H1 (cell line): ENCODE results near the gene MCEE. TPM values are rescaled to one million over a fixed set of nuclear protein-coding genes. Genes with fewer than 3 reads are reported as not detected.
A peak's percentile ranks its signal among the peaks of the same experiment; 100 is the strongest.

ENCODE experiments used
- CTCF ChIA-PET: fragments of 300-600 bp; sonication (Branson Sonifier 250); formaldehyde crosslinking; loops from one replicate; lab custom pipeline; 2021; ENCODE audit not compliant: partially characterized antibody; lab: Charles Lee
- POLR2A ChIA-PET: fragments of 300-600 bp; sonication (Branson Sonifier 250); formaldehyde crosslinking; loops from one replicate; lab custom pipeline; 2021; ENCODE audit warnings: inconsistent platforms; ENCODE audit not compliant: partially characterized antibody; lab: Charles Lee
- DNase-seq, 2 experiments: peaks; one replicate each; pipeline versions ENCODE4 v3.0.0 to v3.0.0-alpha.2; 2010 to 2022; ENCODE audit warnings: low spot score in 2 of 2, low read depth in 1 of 2, mixed read lengths in 1 of 2
- FAIRE-seq: peaks from 2 replicates; lab custom pipeline; 2011; peaks lifted over from hg19 to GRCh38; lab: Jason Lieb, UNC
- H2AFZ ChIP-seq: 2 replicates; pipeline ENCODE4 v1.8.1; 2012; ENCODE audit warnings: low read length, inconsistent platforms
- H2AK5ac ChIP-seq: 2 replicates; pipeline ENCODE4 v1.6.1; 2013; ENCODE audit warnings: low read depth, low read length
- H2BK120ac ChIP-seq: replicated peaks from 2 replicates; pipeline ENCODE3; 2013; ENCODE audit warnings: low read depth, low read length, inconsistent platforms
- H2BK12ac ChIP-seq: 2 replicates; pipeline ENCODE4 v1.6.1; 2013; ENCODE audit warnings: low read depth, low read length
- H2BK15ac ChIP-seq: 2 replicates; pipeline ENCODE4 v1.6.1; 2013; ENCODE audit warnings: low read length
- H2BK20ac ChIP-seq: 2 replicates; pipeline ENCODE4 v1.6.1; 2013; ENCODE audit warnings: low read length
- H2BK5ac ChIP-seq: 2 replicates; pipeline ENCODE4 v1.6.1; 2013; ENCODE audit warnings: low read depth, low read length
- H3K14ac ChIP-seq: 2 replicates; pipeline ENCODE4 v1.6.1; 2013; ENCODE audit warnings: inconsistent platforms; ENCODE audit not compliant: insufficient read length
- H3K18ac ChIP-seq: 2 replicates; pipeline ENCODE4 v1.6.1; 2013; ENCODE audit warnings: low read length; ENCODE audit errors: extremely low read depth
- H3K23ac ChIP-seq: 2 replicates; pipeline ENCODE4 v1.6.1; 2013; ENCODE audit warnings: inconsistent platforms; ENCODE audit not compliant: insufficient read length
- H3K23me2 ChIP-seq: 2 replicates; pipeline ENCODE4 v1.6.1; 2013; ENCODE audit warnings: low read depth, low read length
- H3K27ac ChIP-seq: 2 replicates; pipeline ENCODE4 v1.6.1; 2011; ENCODE audit warnings: low read depth, low read length, inconsistent platforms
- H3K27me3 ChIP-seq, 4 experiments: replicated peaks in 1 of 4; 1 replicate in 1 of 4; 2 replicates in 3 of 4; pipeline versions ENCODE4 v1.6.1 to v1.8.1; 2011 to 2013; ENCODE audit warnings: low read length in 3 of 4, mild to moderate bottlenecking in 3 of 4, inconsistent platforms in 2 of 4, mixed read lengths in 2 of 4, moderate library complexity in 1 of 4; ENCODE audit not compliant: control insufficient read depth in 3 of 4, insufficient read depth in 3 of 4; ENCODE audit errors: extremely low read depth in 1 of 4
- H3K36me3 ChIP-seq, 4 experiments: 2 replicates each; pipeline versions ENCODE4 v1.6.1 to v1.8.1; 2011 to 2013; ENCODE audit warnings: mild to moderate bottlenecking in 4 of 4, low read length in 3 of 4, moderate library complexity in 2 of 4, control low read depth in 1 of 4, inconsistent platforms in 1 of 4; ENCODE audit not compliant: insufficient read depth in 4 of 4, control insufficient read depth in 2 of 4
- H3K4ac ChIP-seq: replicated peaks from 2 replicates; pipeline ENCODE3; 2013; ENCODE audit warnings: low read length, low read depth, mixed read lengths, inconsistent platforms; ENCODE audit not compliant: insufficient read length
- H3K4me1 ChIP-seq, 4 experiments: replicated peaks in 1 of 4; 1 replicate in 1 of 4; 2 replicates in 3 of 4; pipeline versions ENCODE4 v1.6.1 to v1.8.1; 2011 to 2013; ENCODE audit warnings: low read length in 3 of 4, inconsistent platforms in 2 of 4, mixed read lengths in 1 of 4; ENCODE audit not compliant: insufficient read depth in 4 of 4, control insufficient read depth in 3 of 4
- H3K4me2 ChIP-seq, 2 experiments: 2 replicates each; pipeline versions ENCODE4 v1.6.1 to v1.8.1; 2011 to 2013; ENCODE audit warnings: low read depth in 2 of 2, low read length in 2 of 2, control low read depth in 1 of 2, inconsistent platforms in 1 of 2, mild to moderate bottlenecking in 1 of 2; ENCODE audit not compliant: insufficient read depth in 1 of 2
- H3K4me3 ChIP-seq, 4 experiments: fragments of 200-600, 300-600 bp in 1 of 4; sonication (generic), shearing (Covaris generic), sonication (Bioruptor Twin) in 1 of 4; 2 replicates each; pipeline versions ENCODE4 v1.5.1 to v1.8.1; 2011 to 2016; ENCODE audit warnings: low read length in 4 of 4, low read depth in 3 of 4, control low read depth in 2 of 4, inconsistent platforms in 2 of 4, mild to moderate bottlenecking in 2 of 4, mixed read lengths in 1 of 4, moderate library complexity in 1 of 4; ENCODE audit not compliant: insufficient read depth in 2 of 4; ENCODE audit errors: extremely low read depth in 1 of 4
- H3K56ac ChIP-seq: replicated peaks from 2 replicates; pipeline ENCODE3; 2013; ENCODE audit warnings: low read depth, mild to moderate bottlenecking, mixed read lengths, low read length, inconsistent platforms; ENCODE audit not compliant: insufficient read length
- H3K79me1 ChIP-seq: 2 replicates; pipeline ENCODE4 v1.6.1; 2013; ENCODE audit warnings: low read depth, low read length, control low read depth
- H3K79me2 ChIP-seq, 2 experiments: 2 replicates each; pipeline versions ENCODE4 v1.6.1 to v1.8.1; 2012 to 2013; ENCODE audit warnings: low read length in 2 of 2, mild to moderate bottlenecking in 2 of 2, inconsistent platforms in 1 of 2; ENCODE audit not compliant: insufficient read depth in 2 of 2, control insufficient read depth in 1 of 2
- H3K9ac ChIP-seq, 4 experiments: replicated peaks in 1 of 4; 1 replicate in 1 of 4; 2 replicates in 3 of 4; pipeline versions ENCODE4 v1.6.1 to v1.8.1; 2011 to 2013; ENCODE audit warnings: low read depth in 3 of 4, low read length in 3 of 4, control low read depth in 2 of 4, mild to moderate bottlenecking in 2 of 4, moderate library complexity in 2 of 4, inconsistent platforms in 1 of 4; ENCODE audit errors: extremely low read depth in 1 of 4
- H3K9me3 ChIP-seq, 2 experiments: 2 replicates each; pipeline versions ENCODE4 v1.6.1 to v1.8.1; 2012 to 2013; ENCODE audit warnings: mild to moderate bottlenecking in 2 of 2, moderate library complexity in 2 of 2, control low read depth in 1 of 2, inconsistent platforms in 1 of 2, low read depth in 1 of 2, low read length in 1 of 2, mixed read lengths in 1 of 2; ENCODE audit not compliant: insufficient read depth in 2 of 2
- H4K20me1 ChIP-seq, 2 experiments: replicated peaks in 1 of 2; 2 replicates each; pipeline versions ENCODE3 to v1.8.1; 2011 to 2013; ENCODE audit warnings: inconsistent platforms in 2 of 2, low read length in 2 of 2, mild to moderate bottlenecking in 1 of 2; ENCODE audit not compliant: insufficient read depth in 2 of 2, control insufficient read depth in 1 of 2
- H4K5ac ChIP-seq: 2 replicates; pipeline ENCODE4 v1.6.1; 2013; ENCODE audit warnings: low read length, low read depth, mixed read lengths, inconsistent platforms; ENCODE audit not compliant: insufficient read length
- H4K8ac ChIP-seq: 2 replicates; pipeline ENCODE4 v1.8.0; 2013; ENCODE audit warnings: mild to moderate bottlenecking, moderate library complexity, low read length, inconsistent platforms; ENCODE audit not compliant: insufficient read depth; ENCODE audit errors: extremely low read depth
- H4K91ac ChIP-seq: replicated peaks from 2 replicates; pipeline ENCODE3; 2013; ENCODE audit warnings: low read length, mixed read lengths, inconsistent platforms; ENCODE audit not compliant: insufficient read length
- CEBPB ChIP-seq: IDR thresholded peaks from 2 replicates; pipeline ENCODE4 v1.6.1; 2012; ENCODE audit warnings: low read depth, low read length
- CHD1 ChIP-seq: IDR thresholded peaks from 2 replicates; pipeline ENCODE4 v1.6.1; 2012; ENCODE audit warnings: low read depth, low read length, improper control_type of control experiment
- SIN3A ChIP-seq, 2 experiments: IDR thresholded peaks in 1 of 2; conservative IDR thresholded peaks in 1 of 2; 2 replicates each; pipeline ENCODE4 v1.6.1; 2011 to 2012; ENCODE audit warnings: low read length in 2 of 2, improper control_type of control experiment in 1 of 2, low read depth in 1 of 2, mild to moderate bottlenecking in 1 of 2
- WGBS, 2 experiments: shearing (Covaris generic) in 1 of 2; methylation state at CpG; one replicate each; pipeline versions ENCODE4 v1.1.6 to v1.1.7; 2013 to 2015; ENCODE audit warnings: low lambda C conversion rate in 2 of 2, mixed read lengths in 2 of 2, inconsistent platforms in 1 of 2, low coverage in 1 of 2, missing lambda C conversion rate in 1 of 2; ENCODE audit not compliant: insufficient replicate concordance in 2 of 2, insufficient coverage in 1 of 2, insufficient read length in 1 of 2; ENCODE audit errors: extremely low coverage in 1 of 2, missing lambda C conversion rate in 1 of 2; 5-methylcytosine and 5-hydroxymethylcytosine counted together
- long read RNA-seq, 2 experiments: library from RNA in 1 of 2; library from capped mRNA in 1 of 2; stranded (forward); transcript quantifications; one replicate each; pipeline ENCODE4 v2.0.0, GENCODE V29; 2021; ENCODE audit warnings: inconsistent platforms in 1 of 2
- polyA minus RNA-seq, 3 experiments: library from RNA; depleted of rRNA, polyadenylated mRNA; stranded (reverse); fragments of >200 nt; gene quantifications; 1 replicate in 2 of 3; 2 replicates in 1 of 3; pipeline ENCODE4 v1.2.3, GENCODE V29; 2011
- polyA plus RNA-seq, 7 experiments: library from polyadenylated mRNA; depleted of rRNA in 3 of 7; stranded (reverse) in 5 of 7; unstranded in 2 of 7; fragments of >200 nt in 5 of 7; fragments of 200-250 nt in 2 of 7; gene quantifications; 1 replicate in 5 of 7; 2 replicates in 1 of 7; 4 replicates in 1 of 7; pipeline versions ENCODE4 v1.2.1 to v1.2.3, GENCODE V29; 2011 to 2013; ENCODE audit warnings: missing spikeins in 2 of 7, mixed read lengths in 2 of 7
- total RNA-seq: library from RNA; stranded (reverse); fragmentation: NEBNext Ultra II Directional; extraction: Animal tissue kit (Norgen Biotek cat#: 25700); gene quantifications from 2 replicates; pipeline ENCODE4 v1.2.1, GENCODE V29; 2021
- TF ChIP-seq, protein P1 (sequence below): IDR thresholded peaks from 2 replicates; pipeline ENCODE4 v1.6.1; 2012; ENCODE audit warnings: inconsistent platforms

The MCEE gene
- total RNA-seq (14.1 and 15.5 TPM in 2 replicates), polyA plus RNA-seq (2011; rRNA removed) (6.5 and 7.3 TPM in 2 replicates), polyA minus RNA-seq (2011; rRNA and poly(A)+ RNA removed) (3.6 and 5.9 TPM in 2 replicates)
- 10.7 TPM for polyA plus RNA-seq (2011; cell fraction: cytosol; rRNA removed)
- polyA plus RNA-seq (2011; cell fraction: nucleus; rRNA removed) = 10.2 TPM
- 11.5 to 20.4 TPM (median 12.3 TPM) in 4 replicates for polyA plus RNA-seq (2012, experiment 1 of 2)
- 7.1 TPM for polyA plus RNA-seq (2012, experiment 2 of 2)
- polyA plus RNA-seq (2013, experiment 1 of 2) = 15.2 TPM
- polyA plus RNA-seq (2013, experiment 2 of 2) = 14.7 TPM
- polyA minus RNA-seq (2011; cell fraction: cytosol; rRNA and poly(A)+ RNA removed) = 5.8 TPM
- 10.0 TPM for polyA minus RNA-seq (2011; cell fraction: nucleus; rRNA and poly(A)+ RNA removed)
- long read RNA-seq, experiment 1, partial matches to known transcripts = 0 of 4 reads
- long read RNA-seq, experiment 1, other reads (novel, unspliced or antisense) = 3 of 4 reads
- long read RNA-seq, experiment 2, transcript MCEE-201 (3 exons, 835 nt) = major isoform, 14 of 22 reads
- long read RNA-seq, experiment 2, partial matches to known transcripts = 0 of 22 reads
- long read RNA-seq, experiment 2, other reads (novel, unspliced or antisense) = 8 of 22 reads

DNA sequence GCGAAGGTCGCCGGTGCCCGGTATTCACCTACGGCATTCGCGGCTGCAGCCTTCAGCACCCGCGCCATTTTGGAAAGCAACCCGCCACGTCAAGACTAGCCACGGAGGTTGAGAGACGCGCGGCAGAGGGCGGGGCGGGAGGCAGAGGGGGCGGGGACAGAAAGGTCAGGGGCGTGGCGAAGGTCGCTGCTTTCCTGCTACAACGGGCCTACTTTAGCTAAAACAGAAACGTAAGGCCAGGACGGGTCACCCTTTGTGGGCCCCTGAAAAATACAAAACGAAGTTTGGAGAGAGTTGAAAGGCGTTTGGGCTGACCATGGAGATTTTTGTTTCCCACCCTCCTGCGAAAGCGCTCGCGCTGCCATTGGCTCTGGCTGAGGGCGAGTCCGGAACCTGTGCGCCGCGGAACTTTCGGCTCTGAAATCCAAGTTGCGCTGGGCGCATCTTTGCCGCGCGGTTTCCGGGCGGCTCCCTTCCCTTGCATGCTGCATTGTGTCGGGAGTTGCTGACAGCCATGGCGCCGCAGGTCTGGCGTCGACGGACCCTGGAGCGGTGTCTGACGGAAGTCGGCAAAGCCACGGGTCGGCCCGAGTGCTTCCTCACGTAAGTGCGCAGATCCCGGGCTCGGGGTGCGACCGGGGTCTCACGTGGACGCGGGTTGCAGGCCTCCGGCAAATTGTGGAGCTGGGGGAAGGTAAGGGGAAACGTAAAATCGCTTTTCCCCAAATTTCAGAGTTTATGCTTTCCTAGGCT, at the start of gene MCEE, which contains the start of gene MPHOSPH10:
Gene MCEE, minus strand, starts transcription at position 78 of the 753 bp plus-strand sequence. Its CDS starts 10 bp downstream, at position 68.
Gene MPHOSPH10, plus strand, starts transcription at position 483 of the 753 bp plus-strand sequence. Its CDS starts 32 bp downstream, at position 515.
- peak within 1 kb of the TSS; percentile 96 for H3K18ac ChIP-seq
- peaks cover 0 to 51% of the 10 kb centered on the region in 2 experiments for H3K79me2 ChIP-seq
- H2BK120ac ChIP-seq = no peak within 1 kb of the TSS
- 0% methylated on average over 54 of the region's 67 CpGs; no CpG with 5 or more reads in 1 of the 2 experiments for WGBS, 2 experiments
- H4K8ac ChIP-seq = peak within 1 kb of the TSS; percentile 97
- peak within 1 kb of the TSS; percentile 63 to 84 for H3K4me2 ChIP-seq
- peak; percentile 83 to 94 for DNase-seq
- peak within 1 kb of the TSS; percentile 96 for H2AFZ ChIP-seq
- H3K27me3 ChIP-seq = no peaks in the 10 kb centered on the region
- peak within 1 kb of the TSS; percentile 64 to 92 (median 88) for H3K9ac ChIP-seq
- H2BK12ac ChIP-seq = peak within 1 kb of the TSS; percentile 69
- FAIRE-seq = no peak
- H3K4me3 ChIP-seq = peak within 1 kb of the TSS; percentile 83 to 98 (median 92)
- H3K9me3 ChIP-seq = no peaks in the 10 kb centered on the region
- ChIA-PET CTCF (interaction anchor here (0.5 to 3.6 kb wide), 6 partner anchors 18 to 167 kb away, joined by 3 to 28 read pairs (median 3); no protein-coding TSS in a partner anchor), POLR2A (interaction anchor here (0.9 to 2.7 kb wide), 16 partner anchors 9 to 146 kb away, joined by 3 to 17 read pairs (median 6); partner anchors contain the start of gene NAGK)
- H4K91ac ChIP-seq = peak within 1 kb of the TSS; percentile 88
- peaks cover 0 to 24% (median 11%) of the 10 kb centered on the region in 4 experiments; a peak in 6 of 8 replicates for H3K36me3 ChIP-seq
- H3K23ac ChIP-seq = no peak within 1 kb of the TSS
- H3K14ac ChIP-seq = no peak within 1 kb of the TSS
- H3K79me1 ChIP-seq = no peaks in the 10 kb centered on the region; the same call in 1 of the 2 replicates
- H4K5ac ChIP-seq = peak within 1 kb of the TSS; percentile 97
- H2BK20ac ChIP-seq = no peak within 1 kb of the TSS; the same call in 1 of the 2 replicates
- H2BK5ac ChIP-seq = peak within 1 kb of the TSS; percentile 93
- H4K20me1 ChIP-seq = peaks cover 0 to 3% of the 10 kb centered on the region in 2 experiments
- H3K4me1 ChIP-seq = no peaks in the 10 kb centered on the region
- peak within 1 kb of the TSS; percentile 96 for H3K56ac ChIP-seq
- H2BK15ac ChIP-seq = peak within 1 kb of the TSS; percentile 99
- H3K23me2 ChIP-seq = peaks cover 5% of the 10 kb centered on the region
- H3K27ac ChIP-seq = peak within 1 kb of the TSS; percentile 80
- H2AK5ac ChIP-seq = 0 out of 2 replicates have a peak within 1 kb of the TSS, but pooled peaks have one; percentile 28
- no peak within 1 kb of the TSS for H3K4ac ChIP-seq
- TF ChIP-seq SIN3A (conservative IDR thresholded peaks at IDR 0.05 in 1 of 2, IDR thresholded peaks at IDR 0.05 in 1 of 2; ENCODE audit: low read depth in 1 of 2, low read length in 2 of 2) = peak; percentile 96 to 97
- no peak for TF ChIP-seq CEBPB
- TF ChIP-seq, protein P1, sequence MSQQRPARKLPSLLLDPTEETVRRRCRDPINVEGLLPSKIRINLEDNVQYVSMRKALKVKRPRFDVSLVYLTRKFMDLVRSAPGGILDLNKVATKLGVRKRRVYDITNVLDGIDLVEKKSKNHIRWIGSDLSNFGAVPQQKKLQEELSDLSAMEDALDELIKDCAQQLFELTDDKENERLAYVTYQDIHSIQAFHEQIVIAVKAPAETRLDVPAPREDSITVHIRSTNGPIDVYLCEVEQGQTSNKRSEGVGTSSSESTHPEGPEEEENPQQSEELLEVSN = peak; percentile 76
- TF ChIP-seq CHD1 = peak; percentile 53; the same call in 1 of the 2 replicates
